ENCODE measurements around the gene RFESD.
A peak's percentile ranks its signal among the peaks of the same experiment; 100 is the strongest.

RFESD gene

GRCh38 chr5:95646569-95647431 lies at the start of gene RFESD:
TSS of gene RFESD (plus strand) at chr5:95646777. CDS start at chr5:95652272, 5,495 bp downstream.
- DNase-seq: peak; percentile 87

GRCh38 chr5:95599252-95599651 lies 47.3 kb upstream of the RFESD start:
- no peak for DNase-seq

- DNase-seq: no peak
These were observed 46.0 kb upstream of the RFESD start for GRCh38 chr5:95600557-95600956.

GRCh38 chr5:95605786-95606185 lies 40.8 kb upstream of the RFESD start:
- no peak for DNase-seq

GRCh38 chr5:95606419-95606818 lies 40.2 kb upstream of the RFESD start:
- no peak for DNase-seq

GRCh38 chr5:95609711-95610110 lies 36.9 kb upstream of the RFESD start:
- no peak for DNase-seq

- no peak for DNase-seq
These were observed 36.0 kb upstream of the RFESD start for GRCh38 chr5:95610546-95610945.

- DNase-seq: no peak
These were observed 35.2 kb upstream of the RFESD start for GRCh38 chr5:95611396-95611795.

GRCh38 chr5:95613514-95613913 lies 33.1 kb upstream of the RFESD start:
- no peak for DNase-seq

GRCh38 chr5:95615164-95615467 lies 31.5 kb upstream of the RFESD start:
- no peak for DNase-seq

- no peak for DNase-seq
These were observed 29.5 kb upstream of the RFESD start for GRCh38 chr5:95617057-95617456.

- DNase-seq: no peak
These were observed 27.5 kb upstream of the RFESD start for GRCh38 chr5:95619096-95619495.

GRCh38 chr5:95619514-95620029 lies 27.0 kb upstream of the RFESD start:
- DNase-seq: no peak

- peak; percentile 30 for DNase-seq
These were observed 26.3 kb upstream of the RFESD start, which contains the start of gene GPR150 for GRCh38 chr5:95620030-95620869. TSS of gene GPR150 (plus strand) at chr5:95620087. CDS start at chr5:95620276, 189 bp downstream.

- DNase-seq: peak; percentile 6
These were observed 25.4 kb upstream of the RFESD start for GRCh38 chr5:95620870-95621838.

GRCh38 chr5:95621839-95622629 lies 24.5 kb upstream of the RFESD start:
- DNase-seq: no peak

GRCh38 chr5:95623706-95624105 lies 22.9 kb upstream of the RFESD start:
- DNase-seq: no peak

GRCh38 chr5:95624368-95624767 lies 22.2 kb upstream of the RFESD start:
- no peak for DNase-seq

GRCh38 chr5:95626701-95627100 lies 19.9 kb upstream of the RFESD start:
- no peak for DNase-seq

- no peak for DNase-seq
These were observed 18.4 kb upstream of the RFESD start for GRCh38 chr5:95627971-95628810.

GRCh38 chr5:95628933-95629332 lies 17.6 kb upstream of the RFESD start:
- no peak for DNase-seq
